Spleen (tissue), 7 donors: ENCODE data around the gene IQSEC1.

ENCODE experiments used
- POLR2A ChIP-seq, 3 donors: fragments of 450-650 bp; IDR thresholded peaks; one replicate each; pipeline ENCODE4 v1.5.1; 2017; ENCODE audit warnings: antibody characterized with exemption in 3 of 3, mild to moderate bottlenecking in 1 of 3
- POLR2AphosphoS5 ChIP-seq, 3 donors: sonication (generic); formaldehyde crosslinking; IDR thresholded peaks; one replicate each; pipeline ENCODE4 v1.5.1; 2017; ENCODE audit warnings: antibody characterized with exemption in 3 of 3
- TF ChIP-seq, protein P1 (sequence below), 11 experiments: fragments of 200-600 bp in 7 of 11; fragments of 450-650 bp in 4 of 11; sonication (generic) in 4 of 11; IDR thresholded peaks in 8 of 11; conservative IDR thresholded peaks in 3 of 11; 1 replicate in 7 of 11; 2 replicates in 4 of 11; pipeline versions ENCODE4 v1.4.0 to v1.8.0; 2016 to 2021; ENCODE audit warnings: antibody characterized with exemption in 11 of 11, inconsistent platforms in 4 of 11, mild to moderate bottlenecking in 1 of 11
- donor health status: DM: no; HTN: no; CAD: no; lungs with moderate emphysema.
- donor health status: DM: no; HTN: no; CAD: no.
- donor health status: DM: no; HTN: no; CAD: no.

DNA sequence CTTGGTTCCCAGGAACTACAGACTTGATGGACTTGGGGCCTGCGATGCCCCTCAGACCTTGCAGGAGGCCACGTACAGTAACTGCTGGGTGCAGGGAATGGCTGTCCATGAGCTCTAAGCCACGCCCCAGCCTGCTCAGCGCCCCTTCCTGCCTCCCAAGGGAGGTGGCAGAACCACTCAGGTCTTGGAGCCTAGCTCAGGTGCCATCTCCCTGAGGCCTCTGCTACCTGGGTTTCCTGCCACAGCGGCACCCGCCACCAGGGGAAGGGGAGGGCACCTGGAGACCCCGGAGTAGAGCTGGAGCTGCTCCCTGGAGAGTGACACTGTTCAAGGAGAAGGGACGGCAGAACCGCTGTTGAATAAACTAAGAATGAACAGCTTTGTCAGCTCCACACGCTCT is 154.0 kb downstream of the IQSEC1 start:
- TF ChIP-seq POLR2A (IDR thresholded peaks at IDR 0.05) (no peak), POLR2AphosphoS5 (IDR thresholded peaks at IDR 0.05) (peak in 1 of 3 donors; percentile 51)
- TF ChIP-seq, protein P1, sequence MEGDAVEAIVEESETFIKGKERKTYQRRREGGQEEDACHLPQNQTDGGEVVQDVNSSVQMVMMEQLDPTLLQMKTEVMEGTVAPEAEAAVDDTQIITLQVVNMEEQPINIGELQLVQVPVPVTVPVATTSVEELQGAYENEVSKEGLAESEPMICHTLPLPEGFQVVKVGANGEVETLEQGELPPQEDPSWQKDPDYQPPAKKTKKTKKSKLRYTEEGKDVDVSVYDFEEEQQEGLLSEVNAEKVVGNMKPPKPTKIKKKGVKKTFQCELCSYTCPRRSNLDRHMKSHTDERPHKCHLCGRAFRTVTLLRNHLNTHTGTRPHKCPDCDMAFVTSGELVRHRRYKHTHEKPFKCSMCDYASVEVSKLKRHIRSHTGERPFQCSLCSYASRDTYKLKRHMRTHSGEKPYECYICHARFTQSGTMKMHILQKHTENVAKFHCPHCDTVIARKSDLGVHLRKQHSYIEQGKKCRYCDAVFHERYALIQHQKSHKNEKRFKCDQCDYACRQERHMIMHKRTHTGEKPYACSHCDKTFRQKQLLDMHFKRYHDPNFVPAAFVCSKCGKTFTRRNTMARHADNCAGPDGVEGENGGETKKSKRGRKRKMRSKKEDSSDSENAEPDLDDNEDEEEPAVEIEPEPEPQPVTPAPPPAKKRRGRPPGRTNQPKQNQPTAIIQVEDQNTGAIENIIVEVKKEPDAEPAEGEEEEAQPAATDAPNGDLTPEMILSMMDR (IDR thresholded peaks at IDR 0.05 in 8 of 11, conservative IDR thresholded peaks at IDR 0.05 in 3 of 11): no peak
